IMR-90 (cell line): ENCODE results near the gene PNO1.

Source experiments
- BHLHE40 ChIP-seq: fragments of 150-350 bp; IDR thresholded peaks from 2 replicates; pipeline ENCODE4 v1.6.1; 2016; ENCODE audit warnings: mild to moderate bottlenecking, low read depth, low read length
- CEBPB ChIP-seq: IDR thresholded peaks from 2 replicates; pipeline ENCODE4 v1.6.1; 2012; ENCODE audit warnings: low read depth, low read length, improper control_type of control experiment
- CHD1 ChIP-seq: IDR thresholded peaks from 2 replicates; pipeline ENCODE4 v1.6.1; 2012; ENCODE audit warnings: low read depth, low read length, improper control_type of control experiment
- MAZ ChIP-seq: IDR thresholded peaks from 2 replicates; pipeline ENCODE4 v1.6.1; 2012; ENCODE audit warnings: low read depth, mild to moderate bottlenecking, low read length, improper control_type of control experiment, moderate library complexity, borderline replicate concordance
- MXI1 ChIP-seq: IDR thresholded peaks from 2 replicates; pipeline ENCODE4 v1.6.1; 2012; ENCODE audit warnings: low read depth, mild to moderate bottlenecking, low read length, moderate library complexity, borderline replicate concordance
- POLR2A ChIP-seq: IDR thresholded peaks from 2 replicates; pipeline ENCODE4 v1.6.1; 2012; ENCODE audit warnings: mild to moderate bottlenecking, low read depth, low read length
- RAD21 ChIP-seq: IDR thresholded peaks from 2 replicates; pipeline ENCODE4 v1.6.1; 2012; ENCODE audit warnings: low read length, improper control_type of control experiment
- RCOR1 ChIP-seq: IDR thresholded peaks from 2 replicates; pipeline ENCODE4 v1.6.1; 2012; ENCODE audit warnings: mild to moderate bottlenecking, low read length, improper control_type of control experiment; ENCODE audit not compliant: insufficient replicate concordance
- RFX5 ChIP-seq: IDR thresholded peaks from 2 replicates; pipeline ENCODE4 v1.8.0; 2012; ENCODE audit warnings: low read depth, mild to moderate bottlenecking, low read length, moderate library complexity
- SMC3 ChIP-seq: fragments of 150-350 bp; IDR thresholded peaks from 2 replicates; pipeline ENCODE4 v1.6.1; 2016; ENCODE audit warnings: low read depth, mild to moderate bottlenecking, antibody characterized with exemption, low read length, moderate library complexity
- TF ChIP-seq, protein P1 (sequence below): conservative IDR thresholded peaks from 2 replicates; pipeline ENCODE4 v1.5.1; 2012; ENCODE audit warnings: mild to moderate bottlenecking, low read depth, low read length, improper control_type of control experiment
- TF ChIP-seq, protein P2 (sequence below): fragments of 150-350 bp; IDR thresholded peaks from 2 replicates; pipeline ENCODE4 v1.6.1; 2017; ENCODE audit warnings: mild to moderate bottlenecking, antibody characterized with exemption, low read length, low read depth
- TF ChIP-seq, protein P3 (sequence below): fragments of 150-350 bp; IDR thresholded peaks from 2 replicates; pipeline ENCODE4 v1.6.1; 2016; ENCODE audit warnings: low read depth, mild to moderate bottlenecking, low read length, moderate library complexity, borderline replicate concordance

DNA sequence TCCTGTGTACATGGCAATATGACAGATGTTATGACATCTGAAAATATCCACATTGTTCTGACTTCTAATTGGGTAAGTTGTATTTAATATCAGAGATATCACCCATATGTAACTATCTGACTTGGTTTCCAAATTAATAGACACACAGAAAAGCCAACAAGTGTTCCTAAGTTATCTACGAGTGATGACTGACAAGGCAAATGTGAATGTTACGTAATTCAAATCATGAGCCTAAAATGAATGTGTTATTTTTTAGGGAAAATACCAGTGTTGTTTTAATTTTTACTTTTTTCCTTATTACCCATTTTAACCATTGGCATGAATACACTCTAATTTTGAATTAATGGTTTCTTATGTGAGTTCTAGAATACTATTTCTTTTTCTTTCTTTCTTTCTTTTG lies 15.8 kb upstream of the PNO1 start:
- no peak for TF ChIP-seq POLR2A
- TF ChIP-seq, protein P1, sequence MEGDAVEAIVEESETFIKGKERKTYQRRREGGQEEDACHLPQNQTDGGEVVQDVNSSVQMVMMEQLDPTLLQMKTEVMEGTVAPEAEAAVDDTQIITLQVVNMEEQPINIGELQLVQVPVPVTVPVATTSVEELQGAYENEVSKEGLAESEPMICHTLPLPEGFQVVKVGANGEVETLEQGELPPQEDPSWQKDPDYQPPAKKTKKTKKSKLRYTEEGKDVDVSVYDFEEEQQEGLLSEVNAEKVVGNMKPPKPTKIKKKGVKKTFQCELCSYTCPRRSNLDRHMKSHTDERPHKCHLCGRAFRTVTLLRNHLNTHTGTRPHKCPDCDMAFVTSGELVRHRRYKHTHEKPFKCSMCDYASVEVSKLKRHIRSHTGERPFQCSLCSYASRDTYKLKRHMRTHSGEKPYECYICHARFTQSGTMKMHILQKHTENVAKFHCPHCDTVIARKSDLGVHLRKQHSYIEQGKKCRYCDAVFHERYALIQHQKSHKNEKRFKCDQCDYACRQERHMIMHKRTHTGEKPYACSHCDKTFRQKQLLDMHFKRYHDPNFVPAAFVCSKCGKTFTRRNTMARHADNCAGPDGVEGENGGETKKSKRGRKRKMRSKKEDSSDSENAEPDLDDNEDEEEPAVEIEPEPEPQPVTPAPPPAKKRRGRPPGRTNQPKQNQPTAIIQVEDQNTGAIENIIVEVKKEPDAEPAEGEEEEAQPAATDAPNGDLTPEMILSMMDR, result no peak
- no peak for TF ChIP-seq CHD1
- TF ChIP-seq, protein P2, sequence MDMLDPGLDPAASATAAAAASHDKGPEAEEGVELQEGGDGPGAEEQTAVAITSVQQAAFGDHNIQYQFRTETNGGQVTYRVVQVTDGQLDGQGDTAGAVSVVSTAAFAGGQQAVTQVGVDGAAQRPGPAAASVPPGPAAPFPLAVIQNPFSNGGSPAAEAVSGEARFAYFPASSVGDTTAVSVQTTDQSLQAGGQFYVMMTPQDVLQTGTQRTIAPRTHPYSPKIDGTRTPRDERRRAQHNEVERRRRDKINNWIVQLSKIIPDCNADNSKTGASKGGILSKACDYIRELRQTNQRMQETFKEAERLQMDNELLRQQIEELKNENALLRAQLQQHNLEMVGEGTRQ, result no peak
- TF ChIP-seq RFX5, result no peak
- TF ChIP-seq RCOR1, result no peak
- TF ChIP-seq MXI1, result no peak
- TF ChIP-seq, protein P3, sequence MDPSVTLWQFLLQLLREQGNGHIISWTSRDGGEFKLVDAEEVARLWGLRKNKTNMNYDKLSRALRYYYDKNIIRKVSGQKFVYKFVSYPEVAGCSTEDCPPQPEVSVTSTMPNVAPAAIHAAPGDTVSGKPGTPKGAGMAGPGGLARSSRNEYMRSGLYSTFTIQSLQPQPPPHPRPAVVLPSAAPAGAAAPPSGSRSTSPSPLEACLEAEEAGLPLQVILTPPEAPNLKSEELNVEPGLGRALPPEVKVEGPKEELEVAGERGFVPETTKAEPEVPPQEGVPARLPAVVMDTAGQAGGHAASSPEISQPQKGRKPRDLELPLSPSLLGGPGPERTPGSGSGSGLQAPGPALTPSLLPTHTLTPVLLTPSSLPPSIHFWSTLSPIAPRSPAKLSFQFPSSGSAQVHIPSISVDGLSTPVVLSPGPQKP, result no peak
- peak; percentile 58 for TF ChIP-seq CEBPB
- no peak for TF ChIP-seq BHLHE40
- no peak for TF ChIP-seq SMC3
- TF ChIP-seq RAD21, result no peak
- no peak for TF ChIP-seq MAZ
